HEK293T (cell line): ENCODE results near the gene GAL3ST2.

Experiments used
- ARNT ChIP-seq: fragments of 450-650 bp; IDR thresholded peaks from 2 replicates; pipeline ENCODE4 v1.6.1; 2017; ENCODE audit warnings: mild to moderate bottlenecking
- BHLHE40 ChIP-seq: fragments of 450-650 bp; IDR thresholded peaks from 2 replicates; pipeline ENCODE4 v1.6.1; 2016; ENCODE audit warnings: mild to moderate bottlenecking, moderate library complexity, borderline replicate concordance
- CTBP1 ChIP-seq: fragments of 450-650 bp; IDR thresholded peaks from 2 replicates; pipeline ENCODE4 v1.6.1; 2016; ENCODE audit warnings: borderline replicate concordance
- ELF4 ChIP-seq: fragments of 450-650 bp; IDR thresholded peaks from 2 replicates; pipeline ENCODE4 v1.6.1; 2017; ENCODE audit warnings: antibody characterized with exemption
- FOXM1 ChIP-seq: fragments of 450-650 bp; IDR thresholded peaks from 2 replicates; pipeline ENCODE4 v1.6.1; 2017; ENCODE audit warnings: mild to moderate bottlenecking, borderline replicate concordance
- HDGF ChIP-seq: fragments of 450-650 bp; IDR thresholded peaks from 2 replicates; pipeline ENCODE4 v1.6.1; 2017; ENCODE audit warnings: antibody characterized with exemption, borderline replicate concordance
- NFRKB ChIP-seq: fragments of 450-650 bp; IDR thresholded peaks from 2 replicates; pipeline ENCODE4 v1.6.1; 2016; ENCODE audit warnings: mild to moderate bottlenecking, moderate library complexity
- PKNOX1 ChIP-seq: fragments of 450-650 bp; IDR thresholded peaks from 2 replicates; pipeline ENCODE4 v1.6.1; 2016
- SP1 ChIP-seq: fragments of 450-650 bp; IDR thresholded peaks from 2 replicates; pipeline ENCODE4 v1.6.1; 2017
- SUZ12 ChIP-seq: fragments of 450-650 bp; IDR thresholded peaks from 2 replicates; pipeline ENCODE4 v1.6.1; 2016; ENCODE audit warnings: mild to moderate bottlenecking
- TARDBP ChIP-seq: fragments of 450-650 bp; IDR thresholded peaks from 2 replicates; pipeline ENCODE4 v1.6.1; 2016
- ZNF384 ChIP-seq: fragments of 450-650 bp; IDR thresholded peaks from 2 replicates; pipeline ENCODE4 v1.6.1; 2016

- TF ChIP-seq NFRKB, result no peak
- no peak for TF ChIP-seq BHLHE40
- no peak for TF ChIP-seq TARDBP
- no peak for TF ChIP-seq ZNF384
- TF ChIP-seq HDGF, result no peak
- no peak for TF ChIP-seq PKNOX1
- TF ChIP-seq FOXM1, result no peak
- TF ChIP-seq ARNT, result no peak
- TF ChIP-seq SUZ12, result no peak
- TF ChIP-seq ELF4, result no peak
- TF ChIP-seq SP1, result no peak
- TF ChIP-seq CTBP1, result no peak
Observed at GRCh38 chr2:241752253-241752652, 24.4 kb upstream of the GAL3ST2 start.
